Brain microvascular endothelial cell (primary cell): Measurements from ENCODE around the gene MUC20.
A peak's percentile ranks its signal among the peaks of the same experiment; 100 is the strongest.
"Not testable (repeated sequence)": the region's sequence is repeated elsewhere in the genome, so short reads cannot be mapped to it uniquely, and the experiment has no call there.

Experiments
- DNase-seq: peaks from one replicate; pipeline ENCODE4 v3.0.0-alpha.2; 2020
- H3K27ac ChIP-seq: fragments of 250-450 bp; sonication (Bioruptor Pico); 2 replicates; pipeline ENCODE4 v1.5.1; 2020; ENCODE audit warnings: mild to moderate bottlenecking, moderate library complexity
- H3K27me3 ChIP-seq: fragments of 250-450 bp; sonication (Bioruptor Pico); replicated peaks from 2 replicates; pipeline ENCODE4 v1.5.1; 2020; ENCODE audit warnings: mild to moderate bottlenecking
- H3K36me3 ChIP-seq: fragments of 250-450 bp; sonication (Bioruptor Pico); replicated peaks from 2 replicates; pipeline ENCODE4 v1.5.1; 2020; ENCODE audit warnings: mild to moderate bottlenecking
- H3K4me3 ChIP-seq: 2 replicates; pipeline ENCODE4 v1.5.1; 2011; ENCODE audit warnings: low read depth, mild to moderate bottlenecking, control low read depth, low read length, moderate library complexity
- CTCF ChIP-seq: IDR thresholded peaks from 2 replicates; pipeline ENCODE4 v1.5.1; 2011; ENCODE audit warnings: low read depth, mild to moderate bottlenecking, moderate library complexity, low read length, control low read depth, inconsistent platforms; ENCODE audit errors: missing control alignments
- in situ Hi-C: cut with HindIII; loops from 2 replicates; pipeline ENCODE4 v1.10.0; 2017; ENCODE audit warnings: low sequenced_read_pairs, low pct_ligation_motif_present

The MUC20 gene

GRCh38 chr3:195774917-195775316 lies 54.1 kb downstream of the MUC20 start:
- TF ChIP-seq CTCF = peak; percentile 66
- Histone ChIP-seq H3K27me3 (no peaks in the 10 kb centered on the region), H3K36me3 (no peaks in the 10 kb centered on the region), H3K4me3 (no peak overlapping the region), H3K27ac (no peak overlapping the region)
- peak; percentile 37 for DNase-seq
- in situ Hi-C loops = no loop called here

- Histone ChIP-seq H3K36me3 (no peaks in the 10 kb centered on the region), H3K27me3 (no peaks in the 10 kb centered on the region), H3K27ac (no peak overlapping the region), H3K4me3 (no peak overlapping the region)
- no peak for DNase-seq
- TF ChIP-seq CTCF = no peak
- in situ Hi-C loops = no loop called here
Observed at GRCh38 chr3:195777975-195778374, 57.2 kb downstream of the MUC20 start.

GRCh38 chr3:195781236-195781635 lies 60.5 kb downstream of the MUC20 start:
- DNase-seq, H3K4me3 ChIP-seq, in situ Hi-C loops, H3K27me3 ChIP-seq, H3K27ac ChIP-seq, H3K36me3 ChIP-seq: not testable (repeated sequence)
